ENCODE data around the gene OR4F15. TPM values are rescaled to one million over a fixed set of nuclear protein-coding genes. Genes with fewer than 3 reads are reported as not detected.

Gene OR4F15
- total RNA-seq = 0.25 TPM in 1 of 2 replicates, not detected in the other

DNA sequence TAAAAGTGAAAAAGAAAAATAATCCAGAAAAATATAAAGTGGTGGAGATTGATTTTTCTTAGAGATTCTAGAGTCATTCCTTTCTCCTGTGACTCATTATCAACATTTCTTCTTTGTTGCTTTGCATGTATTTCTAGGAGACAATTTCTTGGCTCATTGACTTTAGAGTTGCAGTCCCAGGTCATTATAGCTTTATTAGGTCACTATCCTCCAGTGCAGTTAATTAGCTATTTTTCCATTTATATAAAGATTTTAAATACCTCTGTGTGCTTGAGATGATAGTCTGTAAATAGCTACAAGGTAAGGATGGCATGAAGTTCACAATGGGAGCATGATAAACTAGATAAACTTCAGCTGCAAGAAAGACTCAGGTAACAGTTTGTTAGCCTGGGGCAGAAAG, at the start of gene OR4F15:
Gene OR4F15 (plus strand): TSS at position 301 of the 400 bp plus-strand sequence. CDS start 5,985 bp downstream, outside the sequence.

GRCh38 chr15:101803209-101803608, 8.8 kb upstream of the OR4F15 start, which contains the start of gene OR4F6:
TSS of gene OR4F6 (plus strand) at chr15:101803509. CDS start at chr15:101805720, 2,211 bp downstream.

Other genes with a start within 250 kb of the OR4F15 start
- 21.3 and 24.8 TPM in 2 replicates for gene TM2D3, start 159.8 kb upstream of the OR4F15 start, total RNA-seq
- gene TARS3, start 87.7 kb upstream of the OR4F15 start, total RNA-seq = 4.1 and 7.6 TPM in 2 replicates
- gene OR4F6, start 8.7 kb upstream of the OR4F15 start, total RNA-seq = not detected in 2 replicates

All from mesangial cell (primary cell).